ENCODE measurements around the gene RRAGD. TPM values are rescaled to one million over a fixed set of nuclear protein-coding genes. Genes with fewer than 3 reads are reported as not detected.

Gene RRAGD
- total RNA-seq, 1 donor from 2014 or later, result 17.9 TPM

DNA sequence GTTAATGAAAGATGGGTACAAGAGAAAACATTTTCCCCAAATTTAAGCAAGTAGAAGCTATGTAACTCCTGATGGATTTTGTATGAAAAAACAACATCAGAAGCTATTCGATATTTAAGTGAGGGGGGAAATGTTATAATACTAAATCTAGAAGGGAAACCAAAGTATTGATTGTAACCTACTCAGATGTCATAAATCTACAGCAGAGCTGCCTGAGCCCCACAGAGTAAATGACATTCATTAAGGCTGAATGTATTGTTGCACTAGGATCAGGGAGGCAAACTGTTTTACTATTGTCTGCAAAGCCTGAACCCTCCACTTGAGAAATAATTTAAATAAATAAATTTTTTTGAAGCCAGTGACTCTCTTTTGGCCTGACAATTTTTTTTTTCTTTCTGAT, 40.2 kb upstream of the RRAGD start:
- no peaks in the 10 kb centered on the region for H3K9me3 Mint-ChIP-seq (ENCODE audit: low read depth)
- peaks cover 23% of the 10 kb centered on the region for H3K4me1 Mint-ChIP-seq (ENCODE audit: low read depth)
- TF ChIP-seq, protein P1, sequence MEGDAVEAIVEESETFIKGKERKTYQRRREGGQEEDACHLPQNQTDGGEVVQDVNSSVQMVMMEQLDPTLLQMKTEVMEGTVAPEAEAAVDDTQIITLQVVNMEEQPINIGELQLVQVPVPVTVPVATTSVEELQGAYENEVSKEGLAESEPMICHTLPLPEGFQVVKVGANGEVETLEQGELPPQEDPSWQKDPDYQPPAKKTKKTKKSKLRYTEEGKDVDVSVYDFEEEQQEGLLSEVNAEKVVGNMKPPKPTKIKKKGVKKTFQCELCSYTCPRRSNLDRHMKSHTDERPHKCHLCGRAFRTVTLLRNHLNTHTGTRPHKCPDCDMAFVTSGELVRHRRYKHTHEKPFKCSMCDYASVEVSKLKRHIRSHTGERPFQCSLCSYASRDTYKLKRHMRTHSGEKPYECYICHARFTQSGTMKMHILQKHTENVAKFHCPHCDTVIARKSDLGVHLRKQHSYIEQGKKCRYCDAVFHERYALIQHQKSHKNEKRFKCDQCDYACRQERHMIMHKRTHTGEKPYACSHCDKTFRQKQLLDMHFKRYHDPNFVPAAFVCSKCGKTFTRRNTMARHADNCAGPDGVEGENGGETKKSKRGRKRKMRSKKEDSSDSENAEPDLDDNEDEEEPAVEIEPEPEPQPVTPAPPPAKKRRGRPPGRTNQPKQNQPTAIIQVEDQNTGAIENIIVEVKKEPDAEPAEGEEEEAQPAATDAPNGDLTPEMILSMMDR (IDR thresholded peaks at IDR 0.05), result no peak
- H3K36me3 Mint-ChIP-seq (ENCODE audit: low read depth), result no peaks in the 10 kb centered on the region
- H3K27ac Mint-ChIP-seq (ENCODE audit: unreplicated experiment), result no peak overlapping the region
- H3K4me3 Mint-ChIP-seq (ENCODE audit: unreplicated experiment), result no peak overlapping the region
- no peak for DNase-seq (ENCODE audit: low spot score)
- no peaks in the 10 kb centered on the region for H3K27me3 Mint-ChIP-seq (ENCODE audit: low read depth)

DNA sequence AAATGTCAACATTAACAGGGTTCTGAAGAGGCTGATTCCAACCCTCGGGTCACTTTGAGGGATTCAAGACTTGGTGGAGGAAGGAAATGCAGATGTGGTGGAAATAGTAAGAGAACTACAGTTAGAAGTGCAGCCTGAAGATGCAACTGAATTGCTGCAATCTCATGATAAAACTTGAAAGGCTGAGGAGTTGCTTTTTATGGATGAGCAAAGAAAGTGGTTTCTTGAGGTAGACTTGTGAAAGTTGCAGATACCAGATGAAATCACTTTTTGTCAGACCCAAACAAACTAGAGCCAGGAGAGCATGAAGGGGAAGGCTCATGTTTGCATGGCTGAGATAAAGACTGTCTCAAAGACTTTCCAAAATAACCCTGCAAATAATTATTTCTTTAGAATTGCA, 37.1 kb upstream of the RRAGD start:
- no peaks in the 10 kb centered on the region for H3K9me3 Mint-ChIP-seq (ENCODE audit: low read depth)
- H3K4me3 Mint-ChIP-seq (ENCODE audit: unreplicated experiment), result no peak overlapping the region
- DNase-seq (ENCODE audit: low spot score), result no peak
- TF ChIP-seq, protein P1 (IDR thresholded peaks at IDR 0.05), result no peak
- H3K36me3 Mint-ChIP-seq (ENCODE audit: low read depth), result no peaks in the 10 kb centered on the region
- H3K4me1 Mint-ChIP-seq (ENCODE audit: low read depth), result peaks cover 21% of the 10 kb centered on the region
- no peak overlapping the region for H3K27ac Mint-ChIP-seq (ENCODE audit: unreplicated experiment)
- H3K27me3 Mint-ChIP-seq (ENCODE audit: low read depth), result no peaks in the 10 kb centered on the region

DNA sequence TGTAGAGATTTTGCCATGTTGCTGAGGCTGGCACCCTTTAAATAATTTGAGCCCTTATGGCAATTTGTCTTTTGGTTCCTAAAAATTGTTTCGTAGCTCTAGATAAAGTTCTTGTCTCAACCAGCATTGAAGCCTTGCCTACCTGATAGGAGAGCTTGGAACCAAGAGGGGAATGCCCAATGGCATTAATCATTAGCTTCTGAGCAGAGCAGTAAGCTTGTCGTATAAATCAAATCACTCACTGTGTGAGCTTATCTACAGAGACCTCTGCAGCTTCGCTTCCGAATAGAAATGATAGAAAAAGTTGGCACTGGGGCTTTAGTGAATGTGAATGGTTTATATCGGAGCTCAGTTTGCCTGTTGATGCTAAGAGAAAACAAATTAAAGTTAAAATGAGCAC, 31.6 kb upstream of the RRAGD start:
- Mint-ChIP-seq H3K27ac (ENCODE audit: unreplicated experiment) (no peak overlapping the region), H3K4me1 (ENCODE audit: low read depth) (no peaks in the 10 kb centered on the region), H3K4me3 (ENCODE audit: unreplicated experiment) (no peak overlapping the region), H3K27me3 (ENCODE audit: low read depth) (peaks cover 2% of the 10 kb centered on the region), H3K36me3 (ENCODE audit: low read depth) (peaks cover 1% of the 10 kb centered on the region), H3K9me3 (ENCODE audit: low read depth) (no peaks in the 10 kb centered on the region)
- DNase-seq (ENCODE audit: low spot score), result no peak
- TF ChIP-seq, protein P1 (IDR thresholded peaks at IDR 0.05), result no peak

DNA sequence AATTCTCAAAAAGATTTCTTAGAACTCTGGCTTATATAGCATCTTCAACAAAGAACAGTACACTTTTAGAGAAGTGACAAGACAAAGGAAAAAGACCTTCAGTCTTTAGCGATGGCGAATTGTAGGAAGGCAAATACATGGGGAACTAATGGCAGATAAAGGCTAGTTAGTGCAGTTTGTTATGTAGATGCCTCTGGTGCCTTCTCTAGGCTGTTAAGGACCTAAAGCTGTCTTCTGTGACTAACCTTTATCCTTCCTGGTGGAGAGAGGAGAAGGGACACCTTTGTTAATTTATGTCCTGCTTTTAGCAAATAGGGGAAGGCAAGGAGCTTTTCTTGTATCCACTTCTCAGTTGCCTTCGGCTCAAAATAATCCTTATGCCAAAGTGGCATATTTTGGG, 28.1 kb upstream of the RRAGD start:
- no peak for DNase-seq (ENCODE audit: low spot score)
- Mint-ChIP-seq H3K9me3 (ENCODE audit: low read depth) (no peaks in the 10 kb centered on the region), H3K36me3 (ENCODE audit: low read depth) (peaks cover 1% of the 10 kb centered on the region), H3K27me3 (ENCODE audit: low read depth) (peaks cover 2% of the 10 kb centered on the region), H3K4me3 (ENCODE audit: unreplicated experiment) (no peak overlapping the region), H3K27ac (ENCODE audit: unreplicated experiment) (no peak overlapping the region), H3K4me1 (ENCODE audit: low read depth) (peaks cover 13% of the 10 kb centered on the region)
- TF ChIP-seq, protein P1 (IDR thresholded peaks at IDR 0.05), result no peak

DNA sequence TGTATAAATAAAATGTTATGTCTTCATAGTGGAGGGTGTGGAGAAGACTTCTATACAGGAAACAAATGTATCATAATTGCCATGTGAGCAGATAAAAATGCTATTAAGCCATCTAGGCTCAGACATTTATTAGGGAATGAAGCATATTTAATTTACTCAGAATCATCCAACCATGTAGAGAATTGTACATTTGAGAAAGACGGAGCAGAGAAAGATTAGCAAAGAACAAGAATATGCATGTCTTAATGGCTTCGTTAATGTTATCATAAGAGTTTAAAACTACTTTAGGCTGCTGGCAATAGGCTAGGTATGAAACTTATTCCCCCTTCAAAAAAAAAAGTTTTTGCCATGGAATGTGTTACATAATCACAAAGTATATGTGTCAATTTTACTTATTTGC, 26.9 kb upstream of the RRAGD start:
- TF ChIP-seq, protein P1 (IDR thresholded peaks at IDR 0.05), result no peak
- Mint-ChIP-seq H3K9me3 (ENCODE audit: low read depth) (no peaks in the 10 kb centered on the region), H3K27me3 (ENCODE audit: low read depth) (peaks cover 2% of the 10 kb centered on the region), H3K4me3 (ENCODE audit: unreplicated experiment) (no peak overlapping the region), H3K36me3 (ENCODE audit: low read depth) (peaks cover 1% of the 10 kb centered on the region), H3K27ac (ENCODE audit: unreplicated experiment) (no peak overlapping the region), H3K4me1 (ENCODE audit: low read depth) (peaks cover 25% of the 10 kb centered on the region)
- no peak for DNase-seq (ENCODE audit: low spot score)

All from chondrocyte (in vitro differentiated cells).